CD14-positive monocyte (primary cell): ENCODE results near the gene CEBPZOS. TPM values are rescaled to one million over a fixed set of nuclear protein-coding genes. Genes with fewer than 3 reads are reported as not detected.

Experiments used
- DNase-seq, 3 donors: peaks; one replicate each; pipeline ENCODE4 v3.0.0-alpha.2; 2011 to 2022
- H2AFZ ChIP-seq: 2 replicates; pipeline ENCODE4 v1.6.0; 2012; ENCODE audit warnings: mild to moderate bottlenecking, low read depth, low read length, inconsistent platforms; ENCODE audit not compliant: insufficient read depth, poor library complexity, severe bottlenecking
- H3K27ac ChIP-seq, 2 donors: 1 replicate in 1 of 2; 2 replicates in 1 of 2; pipeline ENCODE4 v1.5.1; 2012 to 2013; ENCODE audit warnings: low read length in 2 of 2, control low read depth in 1 of 2, inconsistent platforms in 1 of 2, low read depth in 1 of 2, mild to moderate bottlenecking in 1 of 2
- H3K27me3 ChIP-seq, 2 donors: one replicate each; pipeline versions ENCODE4 v1.6.0 to v1.6.1; 2011 to 2013; ENCODE audit warnings: low read length in 2 of 2; ENCODE audit not compliant: control insufficient read depth in 2 of 2, insufficient read depth in 2 of 2
- H3K36me3 ChIP-seq, 2 donors: replicated peaks in 1 of 2; 1 replicate in 1 of 2; 2 replicates in 1 of 2; pipeline versions ENCODE4 v1.5.1 to v1.6.1; 2012 to 2013; ENCODE audit warnings: low read length in 2 of 2, control low read depth in 1 of 2, inconsistent platforms in 1 of 2, mild to moderate bottlenecking in 1 of 2; ENCODE audit not compliant: insufficient read depth in 2 of 2, control insufficient read depth in 1 of 2
- H3K4me1 ChIP-seq, 2 donors: 1 replicate in 1 of 2; 2 replicates in 1 of 2; pipeline versions ENCODE4 v1.5.1 to v1.6.1; 2012 to 2013; ENCODE audit warnings: low read length in 2 of 2, control low read depth in 1 of 2, inconsistent platforms in 1 of 2, mild to moderate bottlenecking in 1 of 2, moderate library complexity in 1 of 2; ENCODE audit not compliant: insufficient read depth in 2 of 2, control insufficient read depth in 1 of 2
- H3K4me2 ChIP-seq: replicated peaks from 2 replicates; pipeline ENCODE3; 2012; ENCODE audit warnings: low read length, moderate library complexity, mild to moderate bottlenecking; ENCODE audit not compliant: poor library complexity, severe bottlenecking; ENCODE audit errors: extremely low read depth
- H3K4me3 ChIP-seq, 3 experiments: fragments of 200-600 bp in 1 of 3; sonication (generic) in 1 of 3; replicated peaks in 1 of 3; 1 replicate in 2 of 3; 2 replicates in 1 of 3; pipeline ENCODE4 v1.5.1; 2011 to 2013; ENCODE audit warnings: low read length in 3 of 3, mild to moderate bottlenecking in 3 of 3, control low read depth in 2 of 3, low read depth in 2 of 3, inconsistent platforms in 1 of 3, moderate library complexity in 1 of 3
- H3K79me2 ChIP-seq: 2 replicates; pipeline ENCODE4 v1.6.0; 2012; ENCODE audit warnings: mild to moderate bottlenecking, control low read depth, inconsistent platforms, low read length, moderate library complexity; ENCODE audit not compliant: insufficient read depth
- H3K9ac ChIP-seq: 2 replicates; pipeline ENCODE4 v1.6.0; 2017; ENCODE audit warnings: low read length, mild to moderate bottlenecking; ENCODE audit not compliant: insufficient read depth, poor library complexity, severe bottlenecking
- H3K9me3 ChIP-seq, 2 donors: replicated peaks in 1 of 2; 1 replicate in 1 of 2; 2 replicates in 1 of 2; pipeline versions ENCODE4 v1.5.1 to v1.6.1; 2012 to 2013; ENCODE audit warnings: low read length in 2 of 2, control low read depth in 1 of 2; ENCODE audit not compliant: control insufficient read depth in 1 of 2, insufficient read depth in 1 of 2
- H4K20me1 ChIP-seq: 2 replicates; pipeline ENCODE4 v1.6.0; 2012; ENCODE audit warnings: mild to moderate bottlenecking, low read length, control low read depth, moderate library complexity; ENCODE audit not compliant: insufficient read depth
- H3K27ac Mint-ChIP-seq, 7 donors: one replicate each; pipeline ENCODE4 v1.8.0; 2020; ENCODE audit warnings: mild to moderate bottlenecking in 7 of 7, mixed read lengths in 7 of 7, moderate library complexity in 6 of 7, inconsistent platforms in 2 of 7
- H3K27me3 Mint-ChIP-seq, 3 donors: one replicate each; pipeline ENCODE4 v1.8.0; 2021 to 2022; ENCODE audit warnings: low read depth in 3 of 3, mild to moderate bottlenecking in 3 of 3, mixed read lengths in 3 of 3, moderate library complexity in 3 of 3, inconsistent platforms in 1 of 3
- H3K36me3 Mint-ChIP-seq, 2 donors: one replicate each; pipeline ENCODE4 v1.8.0; 2020; ENCODE audit warnings: mixed read lengths in 2 of 2, inconsistent platforms in 1 of 2, mild to moderate bottlenecking in 1 of 2
- H3K4me1 Mint-ChIP-seq: one replicate; pipeline ENCODE4 v1.8.0; 2020; ENCODE audit warnings: mild to moderate bottlenecking, mixed read lengths
- H3K4me3 Mint-ChIP-seq, 2 donors: one replicate each; pipeline ENCODE4 v1.8.0; 2020; ENCODE audit warnings: mild to moderate bottlenecking in 2 of 2, mixed read lengths in 2 of 2, moderate library complexity in 1 of 2
- H3K9me3 Mint-ChIP-seq, 7 donors: one replicate each; pipeline ENCODE4 v1.8.0; 2020 to 2022; ENCODE audit warnings: mixed read lengths in 7 of 7, mild to moderate bottlenecking in 6 of 7, moderate library complexity in 6 of 7, inconsistent platforms in 2 of 7
- CTCF ChIP-seq: fragments of 200-600 bp; IDR thresholded peaks from one replicate; pipeline ENCODE4 v1.8.0; 2022; ENCODE audit warnings: antibody characterized with exemption, mild to moderate bottlenecking
- WGBS: methylation state at CpG from one replicate; pipeline ENCODE4 v1.1.5; 2013; ENCODE audit warnings: missing lambda C conversion rate; ENCODE audit not compliant: insufficient coverage; 5-methylcytosine and 5-hydroxymethylcytosine counted together
- intact Hi-C, 2 donors: fragments of 100-400 bp; cut with micrococcal nuclease; formaldehyde crosslinking; loops; one replicate each; pipeline versions ENCODE4 v1.15.0 to v1.15.1; 2023
- polyA plus RNA-seq, 3 donors: library from polyadenylated mRNA; depleted of rRNA in 1 of 3; unstranded in 2 of 3; stranded (reverse) in 1 of 3; fragments of 300-500 nt in 2 of 3; fragments of >200 nt in 1 of 3; fragmentation: Illumina TruSeq in 2 of 3; gene quantifications; 1 replicate in 2 of 3; 2 replicates in 1 of 3; pipeline ENCODE4 v1.2.3, GENCODE V29; 2012 to 2021

Gene CEBPZOS
- polyA plus RNA-seq, 3 donors, result 12.6 to 19.3 (median 18.2) TPM

- Histone ChIP-seq H3K4me1 (peaks cover 21 to 26% of the 10 kb centered on the region in 2 donors), H3K36me3 (peaks cover under 1 to 15% of the 10 kb centered on the region in 2 donors), H3K4me2 (no peak overlapping the region), H3K4me3 (no peak overlapping the region), H3K79me2 (peaks cover 73% of the 10 kb centered on the region), H2AFZ (no peak overlapping the region), H3K9ac (no peak overlapping the region), H3K27ac (no peak overlapping the region), H3K9me3 (no peaks in the 10 kb centered on the region), H3K27me3 (no peaks in the 10 kb centered on the region), H4K20me1 (peaks cover 48% of the 10 kb centered on the region)
- Mint-ChIP-seq H3K4me1 (peaks cover 33% of the 10 kb centered on the region), H3K27me3 (peaks cover 0 to 2% (median 0%) of the 10 kb centered on the region in 3 donors), H3K27ac (peak overlapping the region in 5 of 7 donors; percentile 43 to 87 (median 59)), H3K9me3 (peaks cover 0 to 6% (median 0%) of the 10 kb centered on the region in 7 donors), H3K36me3 (peaks cover 22 to 33% of the 10 kb centered on the region in 2 donors), H3K4me3 (peak overlapping the region in 1 of 2 donors; percentile 8)
- TF ChIP-seq CTCF, result no peak
- WGBS, result 64% methylated on average over 4 of the region's 4 CpGs
- no peak for DNase-seq
- intact Hi-C loops, result no loop called here
Observed at GRCh38 chr2:37154785-37155184, 41.5 kb upstream of the CEBPZOS start.

DNA sequence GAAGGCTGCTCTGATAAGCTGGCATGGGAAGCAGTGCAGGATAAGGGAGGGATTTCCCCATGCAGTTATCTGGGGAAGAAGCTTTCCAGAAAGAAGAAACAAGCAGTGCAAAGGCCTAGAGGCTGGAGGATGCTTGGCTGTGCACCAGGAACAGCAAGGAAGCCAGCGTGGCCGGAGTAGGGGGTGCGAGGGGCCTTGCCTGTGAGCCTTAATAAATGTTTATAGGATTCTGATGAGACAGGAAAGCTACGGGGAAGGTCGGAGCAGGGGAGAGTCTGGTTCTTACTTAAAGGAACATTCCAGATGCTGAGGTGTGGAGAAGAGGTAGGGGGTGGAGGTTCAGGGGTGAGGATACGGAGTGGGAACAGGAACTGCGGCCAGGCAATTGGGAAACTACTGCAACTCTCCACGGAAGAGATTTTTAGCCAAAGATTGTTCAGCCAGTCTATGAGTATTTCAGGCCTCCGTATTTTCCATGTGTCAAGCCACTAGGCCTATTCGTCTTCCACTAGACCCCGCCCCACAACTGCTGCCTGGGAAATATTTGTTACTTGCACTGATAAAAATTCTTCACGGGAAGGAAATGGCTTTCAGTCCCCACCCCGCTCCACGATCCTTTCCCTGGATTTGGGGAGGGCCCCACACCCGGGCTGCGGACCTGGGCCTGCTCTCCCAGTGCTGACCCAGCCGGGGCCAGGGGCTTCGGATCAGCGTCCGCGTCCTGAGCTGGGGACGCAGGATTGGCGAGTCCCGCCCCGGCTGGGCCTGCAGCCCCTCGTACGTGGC, 40.0 kb upstream of the CEBPZOS start:
- intact Hi-C loops, result no loop called here
- Histone ChIP-seq H3K36me3 (peaks cover 0 to 12% of the 10 kb centered on the region in 2 donors), H3K4me3 (peak overlapping the region; percentile 70 to 89 (median 80)), H3K79me2 (peaks cover 61% of the 10 kb centered on the region), H3K27me3 (no peaks in the 10 kb centered on the region), H4K20me1 (peaks cover 36% of the 10 kb centered on the region), H3K27ac (peak overlapping the region; percentile 51 to 88), H3K9me3 (no peaks in the 10 kb centered on the region), H3K9ac (peak overlapping the region; percentile 92), H2AFZ (peak overlapping the region; percentile 96), H3K4me1 (peaks cover 21 to 26% of the 10 kb centered on the region in 2 donors), H3K4me2 (peak overlapping the region; percentile 78)
- peak overlapping the region; percentile 81 to 95 (median 89) for H3K27ac Mint-ChIP-seq
- peaks cover 0 to 2% (median 0%) of the 10 kb centered on the region in 3 donors for H3K27me3 Mint-ChIP-seq
- WGBS, result under 1% methylated on average over 21 of the region's 27 CpGs
- peak overlapping the region; percentile 81 to 95 for H3K4me3 Mint-ChIP-seq
- peaks cover 18 to 32% of the 10 kb centered on the region in 2 donors for H3K36me3 Mint-ChIP-seq
- no peak for TF ChIP-seq CTCF
- peaks cover 0 to 6% (median 0%) of the 10 kb centered on the region in 7 donors for H3K9me3 Mint-ChIP-seq
- DNase-seq, result peak; percentile 6 to 22 (median 18)
- peaks cover 31% of the 10 kb centered on the region for H3K4me1 Mint-ChIP-seq
